Tibial artery (tissue), 4 donors: ENCODE data around the gene RGP1.

ENCODE experiments used
- DNase-seq, 2 donors: peaks; one replicate each; pipeline ENCODE4 v3.0.0-alpha.2; 2019
- H3K27ac ChIP-seq, 2 donors: fragments of 200-600 bp; sonication (generic) in 1 of 2; 1 replicate in 1 of 2; 2 replicates in 1 of 2; pipeline ENCODE4 v1.5.1; 2018 to 2019; ENCODE audit warnings: mild to moderate bottlenecking in 1 of 2
- H3K27me3 ChIP-seq, 2 donors: fragments of 200-600 bp; sonication (generic) in 1 of 2; one replicate each; pipeline versions ENCODE4 v1.5.1 to v1.6.0; 2016 to 2019
- H3K36me3 ChIP-seq, 3 donors: fragments of 200-600 bp; sonication (generic) in 2 of 3; one replicate each; pipeline ENCODE4 v1.5.1; 2016 to 2019; ENCODE audit warnings: mild to moderate bottlenecking in 2 of 3
- H3K4me1 ChIP-seq, 4 donors: fragments of 200-600 bp; sonication (generic) in 2 of 4; 1 replicate in 3 of 4; 2 replicates in 1 of 4; pipeline ENCODE4 v1.5.1; 2016 to 2019
- H3K4me3 ChIP-seq, 2 donors: fragments of 200-600 bp; sonication (generic) in 1 of 2; 1 replicate in 1 of 2; 2 replicates in 1 of 2; pipeline ENCODE4 v1.5.1; 2018 to 2019; ENCODE audit warnings: mild to moderate bottlenecking in 2 of 2
- H3K9me3 ChIP-seq, 3 donors: fragments of 200-600 bp; sonication (generic) in 1 of 3; one replicate each; pipeline ENCODE4 v1.5.1; 2016 to 2019
- CTCF ChIP-seq, 2 experiments: fragments of 200-600 bp in 1 of 2; fragments of 450-650 bp in 1 of 2; IDR thresholded peaks; one replicate each; pipeline ENCODE4 v1.5.1; 2017 to 2019; ENCODE audit warnings: antibody characterized with exemption in 2 of 2, mild to moderate bottlenecking in 1 of 2, moderate library complexity in 1 of 2
- intact Hi-C: fragments of 100-400 bp; cut with DNase I; formaldehyde crosslinking; loops from one replicate; pipeline ENCODE4 v1.15.0; 2023; ENCODE audit warnings: low total_unique reads

RGP1 gene

GRCh38 chr9:35792024-35792813 is 43.1 kb downstream of the RGP1 start:
- no peak for TF ChIP-seq CTCF (IDR thresholded peaks at IDR 0.05)
- Histone ChIP-seq H3K36me3 (no peaks in the 10 kb centered on the region), H3K9me3 (no peaks in the 10 kb centered on the region), H3K4me3 (peak overlapping the region; percentile 60 to 61), H3K27me3 (no peaks in the 10 kb centered on the region), H3K27ac (peak overlapping the region; percentile 82 to 87), H3K4me1 (peaks cover 0 to 53% (median 36%) of the 10 kb centered on the region in 4 donors)
- DNase-seq, result peak in 1 of 2 donors; percentile 72
- intact Hi-C loops, result loop anchor here (5.0 kb wide), 2 partner anchors 35 to 90 kb away; partner anchors contain the start of genes FAM221B and TMEM8B

GRCh38 chr9:35792826-35793225 is 43.7 kb downstream of the RGP1 start:
- H3K36me3 ChIP-seq, result no peaks in the 10 kb centered on the region
- no peaks in the 10 kb centered on the region for H3K27me3 ChIP-seq
- TF ChIP-seq CTCF (IDR thresholded peaks at IDR 0.05), result no peak
- DNase-seq, result no peak
- intact Hi-C loops, result loop anchor here (5.0 kb wide), 2 partner anchors 34 to 89 kb away; partner anchors contain the start of genes FAM221B and TMEM8B
- peak overlapping the region; percentile 65 to 87 for H3K27ac ChIP-seq
- peaks cover 0 to 53% (median 36%) of the 10 kb centered on the region in 4 donors for H3K4me1 ChIP-seq
- peak overlapping the region; percentile 13 to 61 for H3K4me3 ChIP-seq
- no peaks in the 10 kb centered on the region for H3K9me3 ChIP-seq

GRCh38 chr9:35793461-35793860 is 44.4 kb downstream of the RGP1 start:
- intact Hi-C loops, result loop anchor here (5.0 kb wide), 2 partner anchors 34 to 89 kb away; partner anchors contain the start of genes FAM221B and TMEM8B
- no peak for DNase-seq
- H3K36me3 ChIP-seq, result no peaks in the 10 kb centered on the region
- peaks cover 0 to 53% (median 37%) of the 10 kb centered on the region in 4 donors for H3K4me1 ChIP-seq
- H3K27ac ChIP-seq, result peak overlapping the region; percentile 65 to 87
- H3K9me3 ChIP-seq, result no peaks in the 10 kb centered on the region
- no peak for TF ChIP-seq CTCF (IDR thresholded peaks at IDR 0.05)
- no peaks in the 10 kb centered on the region for H3K27me3 ChIP-seq
- peak overlapping the region in 1 of 2 donors; percentile 13 for H3K4me3 ChIP-seq

- Histone ChIP-seq H3K36me3 (peaks cover 0 to 15% (median 9%) of the 10 kb centered on the region in 3 donors), H3K9me3 (no peaks in the 10 kb centered on the region), H3K4me1 (peaks cover 0 to 50% (median 34%) of the 10 kb centered on the region in 4 donors), H3K27me3 (no peaks in the 10 kb centered on the region), H3K4me3 (no peak overlapping the region), H3K27ac (no peak overlapping the region)
- TF ChIP-seq CTCF (IDR thresholded peaks at IDR 0.05), result no peak
- intact Hi-C loops, result no loop called here
- no peak for DNase-seq
These were observed 46.6 kb downstream of the RGP1 start for GRCh38 chr9:35795695-35796094.

GRCh38 chr9:35797311-35798109 is 48.4 kb downstream of the RGP1 start:
- peaks cover 7 to 33% (median 25%) of the 10 kb centered on the region in 3 donors for H3K36me3 ChIP-seq
- H3K4me3 ChIP-seq, result no peak overlapping the region
- H3K4me1 ChIP-seq, result peaks cover 0 to 37% (median 22%) of the 10 kb centered on the region in 4 donors
- H3K27ac ChIP-seq, result no peak overlapping the region
- TF ChIP-seq CTCF (IDR thresholded peaks at IDR 0.05), result no peak
- DNase-seq, result no peak
- no peaks in the 10 kb centered on the region for H3K27me3 ChIP-seq
- H3K9me3 ChIP-seq, result no peaks in the 10 kb centered on the region
- intact Hi-C loops, result no loop called here
